Superior temporal gyrus (tissue), 1 donor: ENCODE data around the gene PITPNC1.
"Not testable (repeated sequence)": the region's sequence is repeated elsewhere in the genome, so short reads cannot be mapped to it uniquely, and the experiment has no call there.

Experiments
- DNase-seq: peaks from one replicate; pipeline ENCODE4 v3.0.0-alpha.2; 2016; ENCODE audit errors: extremely low spot score

Gene PITPNC1

GRCh38 chr17:67686241-67686640, 309.2 kb downstream of the PITPNC1 start:
- no peak for DNase-seq

- no peak for DNase-seq
Measured at GRCh38 chr17:67687511-67687910, 310.4 kb downstream of the PITPNC1 start.

- DNase-seq = peak; percentile 90
Measured at GRCh38 chr17:67689534-67690177, 312.6 kb downstream of the PITPNC1 start.

GRCh38 chr17:67693811-67694210, 316.7 kb downstream of the PITPNC1 start:
- DNase-seq = no peak

GRCh38 chr17:67696347-67696746, 319.3 kb downstream of the PITPNC1 start:
- DNase-seq = no peak

GRCh38 chr17:67696853-67697498, 319.9 kb downstream of the PITPNC1 start:
- DNase-seq = no peak

DNA sequence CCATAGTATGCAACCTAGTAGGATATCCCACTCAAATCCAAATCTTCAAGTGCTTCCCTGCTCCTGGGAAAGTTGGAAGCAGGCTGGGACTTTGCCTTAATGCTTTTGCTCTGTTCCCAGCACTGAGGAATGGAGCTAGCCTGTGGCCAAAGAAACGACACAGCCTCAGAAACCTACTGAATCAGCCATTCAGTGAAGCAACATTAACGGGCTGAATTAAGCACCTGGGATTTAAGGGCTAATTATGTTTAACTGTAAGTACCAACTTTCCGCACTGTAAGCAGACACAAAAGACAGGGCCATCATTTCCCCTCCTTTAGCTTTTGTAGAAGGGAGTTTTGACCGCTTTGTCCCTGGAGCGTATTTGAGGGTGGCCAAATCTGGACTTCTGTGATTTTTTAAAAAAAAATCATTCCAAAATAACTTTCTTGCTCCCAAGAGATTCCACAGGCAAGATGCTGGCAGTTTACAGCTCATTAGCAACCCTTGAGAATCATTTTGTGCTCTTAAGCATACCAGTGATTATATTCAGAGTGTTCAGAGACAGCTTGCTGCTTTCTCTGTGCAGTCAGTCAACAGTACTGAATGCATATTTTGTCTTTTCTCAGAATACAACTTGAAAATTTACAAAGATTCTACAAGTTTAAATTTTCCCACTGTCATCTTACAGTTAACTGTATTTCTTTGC, 323.1 kb downstream of the PITPNC1 start:
- no peak for DNase-seq

- no peak for DNase-seq
Measured at GRCh38 chr17:67700725-67701119, 323.6 kb downstream of the PITPNC1 start.

GRCh38 chr17:67702861-67703260, 325.8 kb downstream of the PITPNC1 start:
- not testable (repeated sequence) for DNase-seq

DNA sequence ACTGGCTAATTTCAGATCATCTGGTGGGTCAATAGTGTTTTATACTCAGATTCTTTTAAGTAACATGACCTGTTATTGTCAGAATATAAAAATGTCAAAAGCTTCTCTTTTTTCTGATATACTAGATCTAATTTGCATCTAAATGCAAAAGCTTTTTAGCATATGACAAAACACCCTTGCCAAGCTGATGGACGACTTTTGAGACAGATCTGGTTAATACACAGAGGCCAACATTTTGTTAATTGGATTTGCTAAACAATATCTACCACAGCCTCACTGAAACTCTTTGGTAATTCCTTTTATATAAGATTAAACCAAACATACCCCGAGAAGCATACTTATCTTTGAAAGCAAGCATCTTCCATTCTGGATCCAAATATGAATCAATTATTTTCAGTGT, 330.4 kb downstream of the PITPNC1 start:
- no peak for DNase-seq

GRCh38 chr17:67708378-67708777, 331.3 kb downstream of the PITPNC1 start:
- no peak for DNase-seq

DNA sequence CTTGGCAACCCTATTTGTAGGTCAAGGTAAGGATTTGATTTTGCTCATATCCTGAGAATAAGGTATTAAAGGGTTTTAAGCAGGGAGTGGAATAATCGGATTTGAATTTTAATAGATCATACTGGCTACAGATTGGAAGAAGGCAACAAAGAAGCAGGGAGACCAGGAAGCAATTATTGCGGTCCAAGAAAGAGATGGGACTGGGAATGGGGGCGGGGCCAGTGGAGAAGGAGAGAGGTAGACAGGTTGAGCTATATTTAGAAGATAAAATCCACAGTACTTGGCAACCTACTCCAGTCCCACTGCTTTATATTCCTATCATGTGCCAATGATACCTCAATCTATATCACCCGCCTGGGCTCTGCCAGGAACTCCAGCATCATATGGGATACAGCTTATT, 334.8 kb downstream of the PITPNC1 start:
- DNase-seq = no peak

GRCh38 chr17:67712375-67712774, 335.3 kb downstream of the PITPNC1 start:
- no peak for DNase-seq

- DNase-seq = no peak
Measured at GRCh38 chr17:67713169-67713568, 336.1 kb downstream of the PITPNC1 start.

DNA sequence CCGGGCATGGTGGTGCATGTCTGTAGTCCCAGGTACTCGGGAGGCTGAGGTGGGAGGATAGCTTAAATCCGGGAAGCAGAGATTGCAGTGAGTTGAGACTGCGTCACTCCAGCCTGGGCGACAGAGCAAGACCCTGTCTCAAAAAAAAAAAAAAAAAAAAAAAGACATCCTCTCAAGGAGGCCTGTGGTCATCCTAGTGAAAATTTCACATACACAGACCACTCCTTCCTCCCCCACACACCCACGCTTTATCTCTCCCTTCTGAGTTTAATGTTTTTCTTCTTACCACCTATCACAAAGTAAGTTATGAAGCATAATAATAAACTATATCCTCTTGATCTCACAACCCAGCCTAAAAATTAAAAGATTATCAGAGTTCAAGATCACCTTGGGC, 339.3 kb downstream of the PITPNC1 start:
- no peak for DNase-seq

DNA sequence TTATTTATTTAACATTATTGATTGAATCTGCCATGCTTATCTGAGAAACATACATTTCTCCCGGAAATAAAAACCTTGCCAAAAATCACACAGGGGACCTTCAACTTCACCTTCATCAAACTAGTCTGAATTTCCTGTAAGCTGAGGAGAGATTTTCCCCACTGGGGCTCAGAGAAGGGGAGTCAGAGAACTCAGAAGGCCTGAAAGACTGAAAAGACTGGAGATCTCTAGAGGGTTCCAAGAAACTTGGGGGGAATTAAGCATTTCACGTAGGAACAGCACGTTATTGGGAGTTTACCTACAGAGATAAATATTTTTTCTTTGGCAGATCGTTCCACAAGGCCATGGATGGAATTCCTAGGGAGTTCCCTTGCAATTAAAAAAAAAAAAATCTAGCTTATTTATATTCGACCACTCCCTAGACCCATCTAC, 340.1 kb downstream of the PITPNC1 start:
- DNase-seq = no peak

- DNase-seq = peak; percentile 99
Measured at GRCh38 chr17:67717624-67718324, 340.7 kb downstream of the PITPNC1 start, which contains the start of gene NOL11. TSS of gene NOL11 (plus strand) at chr17:67717936. CDS start at chr17:67717948, 12 bp downstream.

DNA sequence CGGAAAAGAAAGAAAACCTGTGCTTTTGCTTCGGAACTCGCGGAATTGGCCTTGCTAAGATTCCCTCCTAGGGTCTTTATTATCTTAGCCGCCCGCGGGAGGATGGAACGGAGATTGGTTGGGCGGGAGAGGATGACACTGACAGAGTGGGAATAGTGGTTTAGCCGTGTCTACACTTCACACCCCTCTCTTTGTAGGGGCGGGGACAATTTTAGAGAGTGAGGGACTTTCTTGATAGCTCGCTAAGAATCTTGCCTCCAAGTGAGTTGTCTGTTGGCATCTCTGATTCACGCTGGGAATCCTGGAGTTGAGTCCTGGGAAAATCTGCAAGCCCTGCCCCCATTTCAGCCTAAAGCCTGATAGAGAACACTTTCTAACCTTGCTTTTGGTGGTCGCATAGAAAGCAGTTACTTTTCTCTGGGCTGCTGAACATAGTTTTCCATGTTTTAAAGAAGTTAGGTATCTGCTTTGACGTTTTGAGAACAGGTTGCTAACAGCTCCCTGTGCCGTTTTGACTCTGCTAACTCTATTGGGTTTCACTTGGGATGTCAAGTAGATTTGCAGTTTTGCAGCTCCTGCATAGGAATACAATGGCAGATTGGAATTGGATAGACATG, 341.4 kb downstream of the PITPNC1 start:
- no peak for DNase-seq

GRCh38 chr17:67725373-67725791, 348.3 kb downstream of the PITPNC1 start:
- DNase-seq = no peak

GRCh38 chr17:67725807-67726206, 348.7 kb downstream of the PITPNC1 start:
- DNase-seq = no peak

DNA sequence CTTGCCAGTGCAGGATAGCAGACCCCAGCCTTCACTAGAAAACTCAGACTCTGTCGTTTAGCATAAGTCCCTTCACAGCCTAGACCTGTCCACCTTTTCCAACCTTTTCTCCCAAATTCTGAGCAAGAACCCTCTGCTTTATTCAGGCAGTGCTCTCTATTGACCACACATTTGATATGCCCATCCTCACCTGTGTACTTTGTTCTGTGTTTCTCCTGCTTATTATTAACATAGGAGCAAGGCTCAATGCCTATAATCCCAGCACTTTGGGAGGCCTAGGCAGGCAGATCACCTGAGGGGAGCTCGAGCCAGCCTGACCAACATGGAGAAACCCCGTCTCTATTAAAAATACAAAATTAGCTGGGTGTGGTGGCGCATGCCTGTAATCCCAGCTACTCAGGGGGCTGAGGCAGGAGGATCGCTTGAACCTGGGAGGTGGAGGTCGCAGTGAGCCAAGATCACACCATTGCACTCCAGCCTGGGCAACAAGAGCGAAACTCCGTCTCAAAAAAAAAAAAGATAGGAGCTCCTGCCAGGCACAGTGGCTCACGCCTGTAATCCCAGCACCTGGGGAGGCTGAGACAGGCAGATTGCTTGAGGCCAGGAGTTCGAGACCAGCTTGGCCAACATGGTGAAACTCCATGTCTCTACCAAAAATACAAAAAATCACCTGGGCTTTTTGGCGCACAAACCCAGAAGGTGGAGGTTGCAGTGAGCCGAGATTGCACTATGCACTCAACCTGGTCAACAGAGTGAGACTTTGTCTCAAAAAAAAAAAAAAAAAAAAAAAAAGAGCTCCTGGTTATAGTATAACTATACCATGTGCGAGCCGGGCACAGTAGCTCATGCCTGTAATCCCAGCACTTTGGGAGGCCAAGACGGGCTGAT, 350.3 kb downstream of the PITPNC1 start:
- not testable (repeated sequence) for DNase-seq
